GM19455 (cell line): ENCODE results near the gene JAKMIP3.
"Not testable (repeated sequence)": the region's sequence is repeated elsewhere in the genome, so short reads cannot be mapped to it uniquely, and the experiment has no call there.

Source experiments
- ATAC-seq: cut with Tn5 transposase; IDR thresholded peaks from one replicate; pipeline ENCODE4 v1.9.1; 2021; ENCODE audit not compliant: unreplicated experiment

The JAKMIP3 gene

GRCh38 chr10:132064082-132064755, 1.5 kb upstream of the JAKMIP3 start:
- no peak for ATAC-seq

GRCh38 chr10:132064771-132065437, 842 bp upstream of the JAKMIP3 start:
- no peak for ATAC-seq

GRCh38 chr10:132066186-132066585, 440 bp downstream of the JAKMIP3 start:
- ATAC-seq, result no peak

- no peak for ATAC-seq
These were observed 1.1 kb downstream of the JAKMIP3 start for GRCh38 chr10:132066812-132067211.

- ATAC-seq, result no peak
These were observed 2.8 kb downstream of the JAKMIP3 start for GRCh38 chr10:132068431-132069121.

GRCh38 chr10:132069122-132069848, 3.5 kb downstream of the JAKMIP3 start:
- ATAC-seq, result no peak

GRCh38 chr10:132069849-132070182, 4.1 kb downstream of the JAKMIP3 start:
- no peak for ATAC-seq

GRCh38 chr10:132070724-132071123, 5.0 kb downstream of the JAKMIP3 start:
- no peak for ATAC-seq

- ATAC-seq, result no peak
These were observed 5.9 kb downstream of the JAKMIP3 start for GRCh38 chr10:132071667-132072066.

- no peak for ATAC-seq
These were observed 10.3 kb downstream of the JAKMIP3 start for GRCh38 chr10:132075909-132076577.

GRCh38 chr10:132076578-132077081, 10.9 kb downstream of the JAKMIP3 start:
- no peak for ATAC-seq

GRCh38 chr10:132077091-132077490, 11.3 kb downstream of the JAKMIP3 start:
- no peak for ATAC-seq

- no peak for ATAC-seq
These were observed 13.1 kb downstream of the JAKMIP3 start for GRCh38 chr10:132078746-132079345.

- not testable (repeated sequence) for ATAC-seq
These were observed 18.6 kb downstream of the JAKMIP3 start for GRCh38 chr10:132084384-132084783.

GRCh38 chr10:132093236-132093635, 27.5 kb downstream of the JAKMIP3 start:
- ATAC-seq, result not testable (repeated sequence)

GRCh38 chr10:132094581-132095234, 29.0 kb downstream of the JAKMIP3 start:
- ATAC-seq, result no peak

- ATAC-seq, result no peak
These were observed 29.8 kb downstream of the JAKMIP3 start for GRCh38 chr10:132095403-132096113.

GRCh38 chr10:132096223-132096622, 30.5 kb downstream of the JAKMIP3 start:
- ATAC-seq, result no peak

GRCh38 chr10:132096863-132097478, 31.2 kb downstream of the JAKMIP3 start:
- no peak for ATAC-seq
